ENCODE data around the gene RIPK3.

- TF ChIP-seq GATA2 (IDR thresholded peaks at IDR 0.05; ENCODE audit: low read depth, low read length): no peak
- TF ChIP-seq GATA3 (IDR thresholded peaks at IDR 0.05; ENCODE audit: low read depth, low read length): no peak
Observed at GRCh38 chr14:24329073-24329663, 10.6 kb downstream of the RIPK3 start.

All from SH-SY5Y (cell line).